Measurements from ENCODE around the gene SEPTIN5.

Gene SEPTIN5

GRCh38 chr22:19751497-19752245, 37.4 kb downstream of the SEPTIN5 start:
- no peak for DNase-seq

- DNase-seq, result no peak
These were observed 39.0 kb downstream of the SEPTIN5 start for GRCh38 chr22:19753090-19753842.

- DNase-seq, result no peak
These were observed 39.8 kb downstream of the SEPTIN5 start for GRCh38 chr22:19753996-19754700.

GRCh38 chr22:19754701-19755144, 40.4 kb downstream of the SEPTIN5 start:
- DNase-seq, result no peak

- DNase-seq, result no peak
These were observed 40.9 kb downstream of the SEPTIN5 start for GRCh38 chr22:19755145-19755710.

GRCh38 chr22:19755722-19756287, 41.5 kb downstream of the SEPTIN5 start:
- DNase-seq, result no peak

- DNase-seq, result peak; percentile 53
These were observed 42.2 kb downstream of the SEPTIN5 start for GRCh38 chr22:19756288-19757128.

- DNase-seq, result no peak
These were observed 43.1 kb downstream of the SEPTIN5 start for GRCh38 chr22:19757140-19757984.

- DNase-seq, result no peak
These were observed 43.9 kb downstream of the SEPTIN5 start for GRCh38 chr22:19757985-19758895.

GRCh38 chr22:19758896-19759426, 44.7 kb downstream of the SEPTIN5 start:
- DNase-seq, result no peak

GRCh38 chr22:19759427-19760057, 45.2 kb downstream of the SEPTIN5 start:
- DNase-seq, result no peak

GRCh38 chr22:19760058-19760950, 46.0 kb downstream of the SEPTIN5 start, which contains the start of gene TBX1:
TSS of gene TBX1 (plus strand) at chr22:19760778. CDS start at chr22:19760844, 66 bp downstream.
- no peak for DNase-seq

- DNase-seq, result no peak
These were observed 46.8 kb downstream of the SEPTIN5 start for GRCh38 chr22:19760951-19761724.

- no peak for DNase-seq
These were observed 47.6 kb downstream of the SEPTIN5 start for GRCh38 chr22:19761725-19762567.

GRCh38 chr22:19762568-19763457, 48.5 kb downstream of the SEPTIN5 start:
- no peak for DNase-seq

All from activated T-cell treated with anti-CD3 and anti-CD28 coated beads for 4 hours (primary cell).